Activated CD8-positive, alpha-beta T cell treated with anti-CD3 and anti-CD28 coated beads, Interleukin-2, amount 10 ng/mL, durations not matched to agents 7 days and 5 days (primary cell): ENCODE measurements around the gene MAFF. TPM values are rescaled to one million over a fixed set of nuclear protein-coding genes. Genes with fewer than 3 reads are reported as not detected.

Experiments
- ATAC-seq: fragments of 150-1000 bp; cut with Tn5 transposase; one replicate; pipeline ENCODE4 v1.10.0; 2021; ENCODE audit warnings: moderate library complexity
- CTCF ChIA-PET: fragments of 350-600 bp; sonication (Branson Sonifier 250); formaldehyde crosslinking; loops from one replicate; lab custom pipeline; 2021; ENCODE audit warnings: antibody characterized with exemption; lab: Charles Lee
- POLR2A ChIA-PET: fragments of 350-600 bp; sonication (Branson Sonifier 250); formaldehyde crosslinking; loops from one replicate; lab custom pipeline; 2021; ENCODE audit warnings: antibody characterized with exemption; lab: Charles Lee
- DNase-seq: peaks from one replicate; pipeline ENCODE4 v3.0.0-alpha.2; 2020
- H3K27ac Mint-ChIP-seq: one replicate; pipeline ENCODE4 v1.8.0; 2021; ENCODE audit warnings: mild to moderate bottlenecking, mixed read lengths
- H3K27me3 Mint-ChIP-seq: one replicate; pipeline ENCODE4 v1.8.0; 2021; ENCODE audit warnings: low read depth, mixed read lengths
- H3K36me3 Mint-ChIP-seq: one replicate; pipeline ENCODE4 v1.8.0; 2021; ENCODE audit warnings: low read depth, mixed read lengths
- H3K4me1 Mint-ChIP-seq: one replicate; pipeline ENCODE4 v1.8.0; 2021; ENCODE audit warnings: low read depth, mixed read lengths
- H3K4me3 Mint-ChIP-seq: one replicate; pipeline ENCODE4 v1.8.0; 2021; ENCODE audit warnings: mild to moderate bottlenecking, mixed read lengths
- H3K9me3 Mint-ChIP-seq: one replicate; pipeline ENCODE4 v1.8.0; 2022; ENCODE audit warnings: mixed read lengths; ENCODE audit not compliant: insufficient read depth
- total RNA-seq, 2 experiments: library from RNA; stranded (reverse); gene quantifications; one replicate each; pipeline ENCODE4 v1.2.3, GENCODE V29; 2021

The MAFF gene
- total RNA-seq, 2 experiments from 2014 or later: 6.8 to 9.1 TPM

DNA sequence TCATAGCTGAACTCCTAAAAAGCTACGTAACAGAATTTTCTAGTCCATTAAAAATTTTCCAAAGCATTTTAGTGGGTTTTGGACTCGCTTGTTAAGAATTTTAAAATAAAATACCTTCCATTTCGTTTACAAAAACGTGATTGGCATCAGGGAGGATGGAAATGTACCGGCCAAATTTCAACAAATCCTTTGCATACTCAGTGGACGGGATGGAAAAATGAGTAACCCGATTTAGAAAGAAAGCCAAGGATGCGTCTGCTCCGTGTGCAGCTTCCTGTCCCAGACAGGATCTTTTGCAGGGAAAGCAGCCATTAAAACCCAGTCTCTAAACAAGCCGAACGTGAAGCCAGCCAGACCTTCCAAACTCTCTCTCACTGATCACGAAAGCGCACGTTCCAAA is 55.4 kb downstream of the MAFF start:
- ChIA-PET CTCF (interaction anchor here (0.8 to 1.1 kb wide), 2 partner anchors 143 to 205 kb away, joined by 3 to 5 read pairs; no protein-coding TSS in a partner anchor), POLR2A (no interaction called here)
- DNase-seq (no peak), ATAC-seq (no peak)
- H3K4me1 Mint-ChIP-seq: peaks cover 5% of the 10 kb centered on the region
- no peak overlapping the region for H3K4me3 Mint-ChIP-seq
- H3K9me3 Mint-ChIP-seq: no peaks in the 10 kb centered on the region
- H3K27ac Mint-ChIP-seq: no peak overlapping the region
- no peaks in the 10 kb centered on the region for H3K36me3 Mint-ChIP-seq
- no peaks in the 10 kb centered on the region for H3K27me3 Mint-ChIP-seq

DNA sequence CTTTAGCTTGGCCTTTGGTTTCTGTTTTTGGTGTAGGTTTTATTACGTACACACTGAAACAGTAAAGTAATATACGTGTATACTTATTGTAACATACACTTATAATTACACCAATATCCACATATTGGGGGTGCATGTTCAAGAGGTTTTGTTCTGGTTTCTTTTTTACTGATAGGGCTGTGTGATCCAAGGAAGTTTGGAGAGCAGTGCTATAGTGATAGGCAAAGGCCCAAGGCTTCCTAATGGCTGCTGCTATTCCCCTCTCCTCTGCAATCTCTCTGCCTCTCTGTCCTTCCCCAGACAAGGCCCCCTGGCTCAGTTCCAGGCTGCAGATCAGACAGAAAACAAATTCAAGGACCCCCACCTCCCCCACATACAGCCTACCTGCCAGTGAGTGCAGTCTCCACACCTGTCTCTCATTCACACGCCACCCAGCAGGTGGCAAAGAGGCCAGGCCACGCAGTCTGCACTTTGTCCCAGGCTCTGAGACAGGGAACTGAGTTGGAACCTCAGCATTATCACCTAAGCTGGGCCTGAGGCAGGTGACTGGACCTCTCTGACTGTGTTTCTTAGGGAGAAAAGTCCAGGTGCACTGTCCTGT is 56.0 kb downstream of the MAFF start:
- no peaks in the 10 kb centered on the region for H3K36me3 Mint-ChIP-seq
- POLR2A ChIA-PET: no interaction called here
- no peak overlapping the region for H3K4me3 Mint-ChIP-seq
- peaks cover 8% of the 10 kb centered on the region for H3K4me1 Mint-ChIP-seq
- CTCF ChIA-PET: interaction anchor here (0.8 kb wide), 1 partner anchor 144 kb away, joined by 3 read pairs; no protein-coding TSS in a partner anchor
- H3K27ac Mint-ChIP-seq: no peak overlapping the region
- H3K9me3 Mint-ChIP-seq: no peaks in the 10 kb centered on the region
- ATAC-seq: no peak
- DNase-seq: no peak
- no peaks in the 10 kb centered on the region for H3K27me3 Mint-ChIP-seq

DNA sequence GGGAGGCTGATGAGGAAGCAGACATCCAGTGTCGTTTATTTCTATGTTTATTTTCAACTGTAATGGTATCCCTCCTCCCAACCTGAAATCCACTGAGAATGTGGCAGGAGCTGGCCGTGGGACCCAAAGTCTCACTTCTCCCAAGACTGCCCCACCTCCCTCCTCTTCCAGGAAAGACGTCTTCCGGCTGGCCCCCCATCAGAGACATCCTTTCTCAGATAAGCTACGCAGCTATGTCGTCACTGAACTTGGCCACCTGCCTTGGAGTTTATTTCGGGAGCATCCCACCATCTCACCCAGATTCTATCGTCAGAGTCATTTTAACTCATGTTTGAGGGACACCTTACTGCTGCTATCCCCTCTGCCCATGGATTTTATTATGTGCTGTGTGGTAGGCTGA is 57.1 kb downstream of the MAFF start:
- Mint-ChIP-seq H3K36me3 (peaks cover 6% of the 10 kb centered on the region), H3K4me3 (no peak overlapping the region), H3K9me3 (no peaks in the 10 kb centered on the region), H3K4me1 (peaks cover 8% of the 10 kb centered on the region), H3K27ac (no peak overlapping the region), H3K27me3 (no peaks in the 10 kb centered on the region)
- ATAC-seq: no peak
- ChIA-PET POLR2A (no interaction called here), CTCF (no interaction called here)
- no peak for DNase-seq

DNA sequence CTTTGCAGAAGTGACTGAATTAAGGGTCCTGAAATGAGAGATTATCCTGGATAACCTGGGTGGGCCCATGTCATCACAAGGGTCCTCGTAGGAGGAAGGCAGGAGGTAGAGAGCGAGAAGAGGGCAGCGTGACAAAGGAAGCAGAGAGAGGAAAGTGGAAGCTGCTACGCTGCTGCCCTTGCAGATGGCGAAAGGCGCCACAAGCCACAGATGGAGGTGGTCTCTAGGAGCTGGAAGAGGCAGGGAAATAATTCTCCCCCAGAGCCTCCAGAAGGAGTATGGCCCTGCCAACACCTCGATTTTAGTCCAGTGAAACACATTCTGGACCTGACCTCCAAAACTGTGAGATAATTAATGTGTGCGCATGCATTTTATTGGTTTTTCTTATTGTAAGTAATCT is 57.6 kb downstream of the MAFF start:
- ATAC-seq: no peak
- no peaks in the 10 kb centered on the region for H3K27me3 Mint-ChIP-seq
- no peak overlapping the region for H3K4me3 Mint-ChIP-seq
- DNase-seq: no peak
- ChIA-PET CTCF (interaction anchor here (1.1 kb wide), 1 partner anchor 207 kb away, joined by 3 read pairs; no protein-coding TSS in a partner anchor), POLR2A (no interaction called here)
- no peaks in the 10 kb centered on the region for H3K9me3 Mint-ChIP-seq
- no peak overlapping the region for H3K27ac Mint-ChIP-seq
- H3K36me3 Mint-ChIP-seq: peaks cover 6% of the 10 kb centered on the region
- H3K4me1 Mint-ChIP-seq: peaks cover 8% of the 10 kb centered on the region

DNA sequence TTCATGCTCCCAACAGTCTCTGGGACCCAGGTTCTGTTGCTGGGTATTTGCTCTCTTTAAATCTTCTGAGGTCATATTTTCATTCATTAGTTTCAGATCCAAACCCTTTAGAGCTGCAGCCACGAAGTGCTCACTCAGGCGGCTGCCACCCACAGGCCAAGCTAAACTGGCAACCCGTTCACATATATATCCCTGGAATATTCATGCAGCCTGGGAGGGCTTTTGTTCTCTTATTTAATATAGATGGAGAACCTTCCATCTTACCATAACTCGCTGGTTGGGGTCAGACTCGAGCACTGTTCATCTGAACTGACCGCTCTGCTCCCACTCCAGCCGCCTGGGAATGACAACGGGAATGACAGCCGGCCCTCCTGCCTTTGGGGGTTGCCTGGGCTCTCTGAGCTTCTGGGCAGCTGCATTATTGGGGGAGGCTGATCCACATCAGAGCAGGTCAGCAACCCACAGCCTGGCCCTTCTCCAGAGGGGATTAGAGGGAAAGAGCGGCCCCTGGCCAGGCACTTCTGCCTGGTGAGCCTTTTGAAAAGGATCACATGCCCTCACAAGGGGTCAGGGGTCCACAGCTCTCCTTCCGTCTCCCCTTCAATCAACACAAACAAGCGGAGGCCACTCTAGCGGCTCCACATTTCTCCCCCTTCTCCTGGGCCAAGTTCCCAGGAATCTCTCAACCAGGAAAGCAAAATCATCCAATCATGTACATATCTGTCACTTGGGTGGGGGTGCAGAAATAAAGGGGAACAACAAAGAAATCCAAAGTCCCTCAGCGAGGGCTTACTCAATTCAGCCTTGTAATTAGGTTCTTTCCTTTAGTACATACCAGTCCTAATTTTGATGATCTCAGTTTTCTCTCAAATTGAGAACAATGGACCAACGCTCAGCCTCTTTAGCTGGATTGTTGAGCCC is 59.2 kb downstream of the MAFF start:
- DNase-seq (no peak), ATAC-seq (no peak)
- POLR2A ChIA-PET: no interaction called here
- no peaks in the 10 kb centered on the region for H3K9me3 Mint-ChIP-seq
- H3K4me1 Mint-ChIP-seq: peaks cover 11% of the 10 kb centered on the region
- no peak overlapping the region for H3K4me3 Mint-ChIP-seq
- H3K36me3 Mint-ChIP-seq: peaks cover 9% of the 10 kb centered on the region
- no peaks in the 10 kb centered on the region for H3K27me3 Mint-ChIP-seq
- no peak overlapping the region for H3K27ac Mint-ChIP-seq
- CTCF ChIA-PET: interaction anchor here (1.0 to 1.5 kb wide), 4 partner anchors 11 to 209 kb away, joined by 3 to 5 read pairs (median 3); no protein-coding TSS in a partner anchor

DNA sequence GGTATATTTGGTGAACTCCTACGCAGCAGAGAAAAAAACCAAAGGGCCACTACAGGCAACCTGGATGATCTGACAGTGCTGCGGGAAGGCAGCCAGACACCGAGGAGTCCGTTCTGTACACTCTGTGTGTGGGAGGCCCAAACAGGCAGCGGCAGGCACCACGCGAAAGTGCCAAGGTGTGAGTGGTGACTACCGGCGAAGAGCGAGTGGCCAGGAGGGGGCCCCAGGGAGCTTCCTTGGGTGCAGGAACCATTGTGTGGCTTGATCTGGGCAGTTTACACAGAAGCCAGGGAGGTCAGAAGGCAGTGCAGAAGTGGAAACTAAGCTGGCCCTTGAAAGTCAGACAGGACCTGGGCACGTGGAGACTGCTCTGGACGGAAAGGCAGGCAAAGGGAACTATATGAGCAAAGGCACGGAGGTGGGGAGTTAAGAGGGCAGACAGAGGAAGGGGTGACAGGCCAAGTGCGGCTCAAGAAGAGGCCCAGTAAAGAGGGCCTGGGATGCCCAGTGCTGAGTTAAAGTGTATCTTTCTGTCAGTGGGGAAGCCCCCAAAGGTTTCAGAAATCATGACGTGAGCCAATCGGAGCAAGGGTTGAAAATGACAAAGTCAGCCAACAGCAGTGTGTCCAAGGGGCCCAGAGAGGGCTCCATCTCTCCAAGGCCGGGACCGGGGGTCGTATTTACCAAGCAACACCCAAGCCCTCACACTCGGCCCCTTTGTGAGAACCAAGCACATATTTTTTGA is 60.4 kb downstream of the MAFF start:
- Mint-ChIP-seq H3K27me3 (no peaks in the 10 kb centered on the region), H3K9me3 (no peaks in the 10 kb centered on the region), H3K4me1 (peaks cover 23% of the 10 kb centered on the region), H3K27ac (no peak overlapping the region), H3K4me3 (no peak overlapping the region), H3K36me3 (peaks cover 9% of the 10 kb centered on the region)
- DNase-seq (peak; percentile 53), ATAC-seq (peak; percentile 46)
- CTCF ChIA-PET: interaction anchor here (0.6 to 1.5 kb wide), 5 partner anchors 9 to 210 kb away, joined by 3 to 5 read pairs (median 3); no protein-coding TSS in a partner anchor
- POLR2A ChIA-PET: no interaction called here

DNA sequence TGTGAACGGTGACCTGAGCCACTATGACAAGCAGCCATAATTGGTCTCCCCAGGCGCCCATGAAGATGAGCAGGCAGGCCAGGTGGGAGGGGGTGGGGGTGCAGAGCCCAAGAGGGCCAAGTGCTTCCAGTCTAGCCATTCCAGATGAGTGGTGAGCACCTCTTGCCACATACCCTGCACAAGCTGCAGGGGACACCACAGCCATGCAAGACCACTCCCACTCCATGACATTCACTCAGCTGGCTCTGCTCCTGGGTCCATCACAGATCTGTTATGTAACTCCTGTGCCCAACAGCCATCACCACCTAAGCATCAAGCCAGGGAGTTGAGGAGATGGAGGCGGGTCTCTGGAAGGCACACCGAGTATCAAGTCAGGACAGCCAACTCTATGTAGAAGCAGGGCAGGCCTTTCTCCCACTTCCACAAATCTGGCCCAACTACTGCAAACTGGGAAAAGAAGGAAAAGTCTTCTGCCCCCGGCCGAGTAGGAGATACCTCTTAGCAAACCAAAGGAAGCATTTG is 62.6 kb downstream of the MAFF start:
- Mint-ChIP-seq H3K4me3 (no peak overlapping the region), H3K27me3 (no peaks in the 10 kb centered on the region), H3K36me3 (peaks cover 12% of the 10 kb centered on the region), H3K27ac (no peak overlapping the region), H3K9me3 (no peaks in the 10 kb centered on the region), H3K4me1 (peaks cover 39% of the 10 kb centered on the region)
- POLR2A ChIA-PET: no interaction called here
- ATAC-seq (no peak), DNase-seq (no peak)
- CTCF ChIA-PET: no interaction called here

Other genes starting within 250 kb of the MAFF start
- not detected for gene C22orf23, start 248.4 kb upstream of the MAFF start, total RNA-seq
- 10 to 100 TPM; 71.7 to 73.8 TPM for gene POLR2F, start 248.3 kb upstream of the MAFF start, total RNA-seq
- gene SOX10, start 217.4 kb upstream of the MAFF start, total RNA-seq: not detected
- gene PICK1, start 144.6 kb upstream of the MAFF start, total RNA-seq: 10 to 100 TPM; 12.7 to 14.0 TPM
- gene SLC16A8, start 117.8 kb upstream of the MAFF start, total RNA-seq: not detected
- under 1 TPM; 0.47 to 0.58 TPM for gene BAIAP2L2, start 91.3 kb upstream of the MAFF start, total RNA-seq
- 10 to 100 TPM; 39.8 to 43.1 TPM for gene PLA2G6, start 20.2 kb upstream of the MAFF start, total RNA-seq
- gene TMEM184B, start 71.0 kb downstream of the MAFF start, total RNA-seq: 10 to 100 TPM; 30.8 to 31.4 TPM
- gene CSNK1E, start 115.4 kb downstream of the MAFF start, total RNA-seq: 10 to 100 TPM; 74.7 to 82.9 TPM